Aorta (tissue), 5 donors: ENCODE data around the gene PDCD1LG2. TPM values are rescaled to one million over a fixed set of nuclear protein-coding genes. Genes with fewer than 3 reads are reported as not detected.

Source experiments
- ATAC-seq: fragments of 200-7000 bp; cut with Tn5 transposase; one replicate; pipeline ENCODE4 v1.9.1; 2022; ENCODE audit warnings: moderate library complexity; ENCODE audit not compliant: low FRiP score
- DNase-seq, 2 donors: peaks; one replicate each; pipeline ENCODE4 v3.0.0-alpha.2; 2020
- H3K27ac ChIP-seq, 2 donors: one replicate each; pipeline ENCODE4 v1.5.1; 2013; ENCODE audit warnings: low read length in 2 of 2, mild to moderate bottlenecking in 2 of 2, moderate library complexity in 2 of 2, control low read depth in 1 of 2, inconsistent platforms in 1 of 2, low read depth in 1 of 2
- H3K27me3 ChIP-seq, 2 donors: one replicate each; pipeline ENCODE4 v1.6.1; 2013; ENCODE audit warnings: control low read depth in 1 of 2, low read length in 1 of 2, mild to moderate bottlenecking in 1 of 2, moderate library complexity in 1 of 2; ENCODE audit not compliant: insufficient read depth in 2 of 2, control insufficient read depth in 1 of 2
- H3K36me3 ChIP-seq, 2 donors: one replicate each; pipeline ENCODE4 v1.6.1; 2013; ENCODE audit warnings: control low read depth in 1 of 2, low read length in 1 of 2, mild to moderate bottlenecking in 1 of 2; ENCODE audit not compliant: insufficient read depth in 2 of 2, control insufficient read depth in 1 of 2
- H3K4me1 ChIP-seq, 2 donors: one replicate each; pipeline ENCODE4 v1.6.1; 2013; ENCODE audit warnings: low read length in 2 of 2, control low read depth in 1 of 2, mild to moderate bottlenecking in 1 of 2, moderate library complexity in 1 of 2; ENCODE audit not compliant: insufficient read depth in 2 of 2, control insufficient read depth in 1 of 2
- H3K4me3 ChIP-seq, 2 donors: one replicate each; pipeline ENCODE4 v1.5.1; 2013; ENCODE audit warnings: low read length in 2 of 2, control low read depth in 1 of 2, mild to moderate bottlenecking in 1 of 2
- H3K9me3 ChIP-seq: one replicate; pipeline ENCODE4 v1.6.1; 2013; ENCODE audit warnings: mild to moderate bottlenecking, low read length; ENCODE audit not compliant: control insufficient read depth
- WGBS, 2 donors: extraction: QIAGEN DNeasy Blood & Tissue Kit; methylation state at CpG; one replicate each; pipeline ENCODE4 v1.1.7; 2013; 5-methylcytosine and 5-hydroxymethylcytosine counted together
- intact Hi-C, 2 donors: fragments of 100-400 bp; cut with DNase I; formaldehyde crosslinking; loops; one replicate each; pipeline versions ENCODE4 v1.14.2 to v1.15.0; 2022
- polyA plus RNA-seq, 2 donors: library from polyadenylated mRNA; stranded (reverse); fragments of 200-250 nt; gene quantifications; one replicate each; pipeline ENCODE4 v1.2.3, GENCODE V29; 2013
- total RNA-seq, 2 donors: library from RNA; stranded (reverse); fragmentation: NEBNext Ultra II Directional; extraction: Animal tissue kit (Norgen Biotek cat#: 25700); gene quantifications; one replicate each; pipeline ENCODE4 v1.2.1, GENCODE V29; 2021
- donor health status: healthy with polysubstance abuse.
- donor health status: Bipolar disorder and iron deficiency.
- donor health status: DM: no; HTN: no; CAD: no.
- donor health status: DM: no; HTN: no; CAD: no.
- donor health status: DM: yes; HTN: yes; CAD: no.

The PDCD1LG2 gene
- total and polyA plus RNA-seq, 4 donors, result 1.6 to 5.4 (median 4.5) TPM

DNA sequence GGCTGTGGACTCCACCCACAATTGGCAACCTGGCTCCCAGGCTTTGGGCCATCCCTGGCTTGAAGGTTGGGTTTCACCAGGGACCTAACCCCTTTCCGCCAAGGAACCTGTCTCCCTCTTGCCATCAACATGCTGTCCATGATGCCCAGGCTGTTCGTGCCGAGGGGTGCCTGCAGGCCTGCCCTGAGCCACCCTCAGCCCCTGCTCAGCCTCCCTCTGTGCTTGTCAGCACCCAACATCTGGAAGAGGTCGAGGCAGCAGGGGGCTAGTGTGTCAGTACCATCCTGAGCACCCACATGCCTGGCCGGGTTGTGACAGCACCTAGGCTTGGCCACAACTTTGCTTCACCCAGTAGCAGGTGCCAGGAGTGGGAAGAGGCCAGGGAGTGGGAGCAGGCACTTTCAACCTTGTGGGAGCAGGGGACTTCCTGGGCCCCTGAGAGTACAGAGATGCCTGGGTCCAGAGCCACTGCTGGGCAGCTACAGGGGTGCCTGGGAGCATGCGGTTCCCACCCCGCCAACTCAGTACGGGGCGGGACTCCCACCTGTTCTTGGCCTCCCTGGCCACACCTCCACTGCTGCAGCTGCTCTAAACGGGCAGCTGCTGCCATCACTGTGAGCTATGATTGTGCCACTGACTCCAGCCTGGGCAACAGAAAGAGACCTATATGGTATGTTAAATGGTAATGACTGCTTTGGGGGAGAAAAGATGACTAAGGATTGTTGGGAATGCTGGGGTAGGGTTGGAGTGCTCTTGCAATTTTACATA is 6.3 kb downstream of the PDCD1LG2 start:
- Histone ChIP-seq H3K27ac (no peak overlapping the region), H3K27me3 (no peaks in the 10 kb centered on the region), H3K4me3 (no peak overlapping the region), H3K36me3 (no peaks in the 10 kb centered on the region), H3K9me3 (no peaks in the 10 kb centered on the region), H3K4me1 (peaks cover 0 to 3% of the 10 kb centered on the region in 2 donors)
- 95 to 96% methylated on average over 10 of the region's 10 CpGs for WGBS, 2 donors
- DNase-seq (no peak), ATAC-seq (peak; percentile 24)
- intact Hi-C loops, result no loop called here

DNA sequence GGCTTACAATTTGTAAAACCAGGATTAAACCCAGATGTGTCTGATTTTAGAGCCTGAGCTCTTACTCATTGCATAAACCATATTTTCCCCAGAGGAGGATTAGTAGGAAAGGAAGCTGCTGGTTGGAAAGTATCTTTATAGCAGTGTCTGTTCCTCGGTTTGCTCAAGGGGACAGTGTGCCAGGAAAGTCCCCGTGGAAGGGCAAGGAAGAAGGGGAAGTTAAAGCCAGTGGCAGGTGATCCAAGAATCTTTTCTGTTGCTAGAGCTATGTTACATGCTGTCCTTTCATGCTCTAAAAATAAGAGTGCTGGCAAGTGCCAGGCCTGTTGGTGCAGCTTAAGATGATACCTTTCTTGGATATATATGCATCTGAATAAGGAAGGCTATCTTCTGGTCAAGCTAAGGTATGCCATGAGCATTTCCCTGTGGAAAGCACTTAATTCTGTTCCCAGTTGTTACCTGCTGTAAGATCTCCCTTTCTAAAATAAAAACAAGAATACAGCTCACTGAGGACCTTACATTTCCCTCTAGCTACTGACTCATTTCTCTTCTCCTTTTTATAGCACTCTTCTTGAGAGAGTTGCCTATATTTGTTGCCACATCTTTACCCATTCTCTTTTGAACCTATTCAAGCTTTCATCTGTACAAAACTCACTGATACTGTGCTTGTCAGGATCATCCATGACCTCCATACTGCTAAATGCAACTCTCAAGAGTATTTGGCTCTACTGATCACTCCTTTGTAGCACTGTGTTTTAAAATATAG is 8.0 kb downstream of the PDCD1LG2 start:
- WGBS, 2 donors, result 6 to 19% methylated on average over 2 of the region's 2 CpGs
- Histone ChIP-seq H3K4me1 (peaks cover 0 to 3% of the 10 kb centered on the region in 2 donors), H3K9me3 (no peaks in the 10 kb centered on the region), H3K36me3 (peaks cover 0 to 1% of the 10 kb centered on the region in 2 donors), H3K27me3 (no peaks in the 10 kb centered on the region), H3K4me3 (no peak overlapping the region), H3K27ac (no peak overlapping the region)
- intact Hi-C loops, result no loop called here
- no peak for DNase-seq
- no peak for ATAC-seq

DNA sequence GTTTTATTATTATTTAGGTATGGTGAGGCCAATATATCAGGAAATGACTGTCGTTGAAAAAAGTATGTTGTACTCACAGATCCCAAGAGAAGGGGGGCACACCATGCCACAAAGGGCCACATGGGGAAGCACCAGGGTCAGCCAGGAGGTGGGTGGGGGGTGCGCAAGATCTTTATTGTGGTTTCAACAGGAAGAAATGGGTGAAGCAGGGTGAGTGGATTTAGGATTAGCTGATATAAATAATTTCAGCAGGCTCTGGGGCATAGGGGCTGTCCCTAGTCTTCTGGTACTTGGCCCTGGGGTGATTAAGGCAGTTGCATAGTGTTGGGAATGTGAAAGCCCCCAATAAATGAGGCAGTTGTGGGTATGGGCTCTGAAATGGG is 8.6 kb downstream of the PDCD1LG2 start:
- ATAC-seq, result no peak
- H3K27ac ChIP-seq, result no peak overlapping the region
- 48 to 82% methylated on average over 2 of the region's 2 CpGs for WGBS, 2 donors
- no peaks in the 10 kb centered on the region for H3K27me3 ChIP-seq
- H3K4me3 ChIP-seq, result no peak overlapping the region
- H3K4me1 ChIP-seq, result peaks cover 0 to 3% of the 10 kb centered on the region in 2 donors
- DNase-seq, result no peak
- intact Hi-C loops, result no loop called here
- no peaks in the 10 kb centered on the region for H3K9me3 ChIP-seq
- H3K36me3 ChIP-seq, result peaks cover 0 to 2% of the 10 kb centered on the region in 2 donors

DNA sequence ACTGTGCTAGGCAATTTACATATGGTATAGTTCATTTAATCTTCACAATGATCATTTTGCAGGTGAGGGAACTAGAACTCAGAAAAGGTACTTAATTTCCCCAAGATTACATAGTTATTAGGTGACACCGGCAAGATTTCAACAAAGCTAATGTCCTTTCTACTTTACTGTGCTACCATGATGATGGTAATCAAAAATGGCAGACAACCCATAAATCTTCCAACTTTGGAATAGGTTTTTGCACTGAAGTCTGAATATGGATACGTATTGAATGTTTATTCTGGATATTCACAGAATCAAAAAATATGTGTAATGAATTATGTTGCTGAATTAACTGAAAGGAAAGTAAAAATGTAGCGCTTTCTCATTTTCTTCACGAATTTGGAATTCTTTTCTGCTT is 13.8 kb downstream of the PDCD1LG2 start:
- intact Hi-C loops, result no loop called here
- Histone ChIP-seq H3K27ac (no peak overlapping the region), H3K9me3 (no peaks in the 10 kb centered on the region), H3K27me3 (no peaks in the 10 kb centered on the region), H3K4me3 (no peak overlapping the region), H3K4me1 (no peaks in the 10 kb centered on the region), H3K36me3 (peaks cover 0 to 2% of the 10 kb centered on the region in 2 donors)
- DNase-seq (no peak), ATAC-seq (no peak)
- WGBS, 2 donors, result 91% methylated on average over 4 of the region's 4 CpGs

DNA sequence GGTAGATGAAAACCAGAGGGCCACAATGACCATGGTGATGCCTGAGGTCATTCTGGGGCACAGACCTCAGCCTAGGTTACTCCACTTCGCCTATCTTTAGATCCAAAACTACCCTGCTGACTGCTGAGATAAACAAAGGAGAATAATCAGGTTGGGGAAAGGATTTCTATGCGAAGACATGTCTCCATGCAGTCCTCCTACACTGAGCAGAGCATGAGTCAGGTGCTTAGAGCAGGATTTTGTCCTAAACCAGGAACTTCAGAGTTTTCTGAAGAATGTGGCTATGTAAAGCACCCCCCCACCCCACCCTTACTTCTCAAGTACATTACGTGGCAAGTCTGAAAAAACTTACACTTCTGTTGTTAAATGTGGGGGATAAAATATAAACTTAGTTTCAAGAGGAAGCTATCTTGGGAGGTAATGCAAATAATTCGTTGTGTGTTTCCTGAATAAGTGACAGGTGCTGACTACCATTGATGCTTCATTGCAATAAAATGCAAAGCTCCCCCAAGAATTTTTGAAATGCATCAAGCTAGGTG is 19.4 kb downstream of the PDCD1LG2 start:
- 85% methylated on average over 4 of the region's 4 CpGs for WGBS, 2 donors
- no peaks in the 10 kb centered on the region for H3K9me3 ChIP-seq
- no peaks in the 10 kb centered on the region for H3K4me1 ChIP-seq
- DNase-seq, result no peak
- no peaks in the 10 kb centered on the region for H3K27me3 ChIP-seq
- H3K27ac ChIP-seq, result no peak overlapping the region
- H3K36me3 ChIP-seq, result peaks cover 0 to 1% of the 10 kb centered on the region in 2 donors
- ATAC-seq, result no peak
- intact Hi-C loops, result no loop called here
- H3K4me3 ChIP-seq, result no peak overlapping the region

DNA sequence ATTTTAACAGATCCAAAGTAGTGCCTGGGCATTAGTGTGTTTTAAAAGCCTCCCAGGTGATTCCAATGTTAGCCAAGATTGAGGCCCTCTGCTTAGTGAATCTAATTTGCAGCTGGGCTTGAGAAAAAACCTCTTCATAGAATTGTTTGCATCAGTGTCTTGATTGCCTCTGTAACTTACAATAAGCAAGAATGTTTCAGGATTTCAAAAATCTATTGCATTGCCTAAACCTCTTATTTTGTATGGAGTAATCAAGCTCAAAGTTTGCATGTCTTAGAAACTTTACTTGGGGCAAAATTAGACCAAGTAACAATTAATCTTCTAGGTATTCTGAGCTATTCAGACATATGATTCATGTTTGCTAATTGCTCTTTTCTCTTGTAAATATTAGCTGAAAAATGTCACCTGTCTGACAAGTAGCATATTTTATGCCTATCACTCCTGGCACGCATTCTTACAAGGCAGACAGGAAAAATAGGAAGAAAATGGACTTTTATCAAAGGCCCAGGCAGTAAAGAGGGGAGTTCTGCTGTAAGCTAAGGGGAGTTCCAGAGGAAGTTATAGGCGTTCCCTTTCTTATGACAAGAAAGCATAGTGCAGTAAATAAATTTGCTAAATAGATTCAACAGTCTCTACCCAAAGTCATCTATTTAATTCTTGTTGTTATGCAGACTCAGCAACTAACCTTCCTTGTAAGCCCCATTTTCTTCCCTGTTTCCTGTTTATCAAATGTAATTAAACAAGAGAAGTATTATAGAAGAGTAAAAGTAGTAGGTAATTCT is 21.0 kb downstream of the PDCD1LG2 start:
- ATAC-seq (no peak), DNase-seq (no peak)
- Histone ChIP-seq H3K9me3 (no peaks in the 10 kb centered on the region), H3K27me3 (no peaks in the 10 kb centered on the region), H3K4me1 (no peaks in the 10 kb centered on the region), H3K27ac (no peak overlapping the region), H3K36me3 (peaks cover 1 to 2% of the 10 kb centered on the region in 2 donors), H3K4me3 (no peak overlapping the region)
- intact Hi-C loops, result no loop called here
- 90 to 92% methylated on average over 2 of the region's 2 CpGs for WGBS, 2 donors

DNA sequence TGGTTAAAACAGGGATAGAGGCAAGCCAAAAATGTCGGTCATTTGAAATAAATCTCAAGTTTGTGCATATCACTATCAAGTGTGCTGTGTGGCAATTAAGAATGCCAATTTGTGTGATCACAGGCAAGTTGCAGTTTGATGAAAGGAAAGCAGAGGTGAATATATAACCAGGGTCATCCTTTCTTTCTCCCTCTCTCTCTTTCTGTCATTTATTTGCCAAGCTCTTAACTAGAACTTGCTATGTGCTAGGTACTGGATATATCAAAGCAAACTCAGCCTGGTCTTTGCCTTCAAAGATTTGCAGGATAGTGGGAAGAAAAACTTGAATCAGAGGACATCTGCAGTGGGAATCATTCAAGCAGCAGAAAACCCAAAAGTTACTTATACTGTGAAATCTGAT is 22.0 kb downstream of the PDCD1LG2 start:
- ATAC-seq (no peak), DNase-seq (no peak)
- Histone ChIP-seq H3K36me3 (peaks cover 2% of the 10 kb centered on the region in 2 donors), H3K27ac (no peak overlapping the region), H3K9me3 (no peaks in the 10 kb centered on the region), H3K27me3 (no peaks in the 10 kb centered on the region), H3K4me1 (no peaks in the 10 kb centered on the region), H3K4me3 (no peak overlapping the region)
- intact Hi-C loops, result no loop called here
- 80 to 89% methylated on average over 1 of the region's 1 CpG for WGBS, 2 donors

DNA sequence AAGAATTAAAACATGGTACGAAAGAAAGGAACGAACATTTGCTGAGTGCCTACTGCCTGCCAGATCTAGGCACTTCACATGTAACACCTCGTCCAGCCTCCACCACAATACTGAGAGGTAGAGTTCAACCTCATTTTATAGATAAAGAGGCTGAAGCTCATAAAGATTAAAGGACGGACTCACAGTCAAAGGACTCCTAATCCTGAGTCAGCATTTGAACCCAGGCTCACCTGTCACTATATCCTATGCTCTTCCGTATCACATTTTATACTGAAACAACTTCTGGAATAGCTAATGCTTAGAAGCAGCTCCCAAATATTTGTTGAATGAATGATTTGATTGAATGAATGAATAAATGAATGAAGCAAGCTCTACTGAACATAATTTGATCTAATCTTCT is 22.5 kb downstream of the PDCD1LG2 start:
- Histone ChIP-seq H3K27ac (no peak overlapping the region), H3K4me3 (no peak overlapping the region), H3K9me3 (no peaks in the 10 kb centered on the region), H3K4me1 (no peaks in the 10 kb centered on the region), H3K27me3 (no peaks in the 10 kb centered on the region), H3K36me3 (peaks cover 2% of the 10 kb centered on the region in 2 donors)
- ATAC-seq (no peak), DNase-seq (no peak)
- 96 to 97% methylated on average over 5 of the region's 5 CpGs for WGBS, 2 donors
- intact Hi-C loops, result no loop called here
